Fibroblast of lung (primary cell): ENCODE measurements around the gene GJC2.

ENCODE experiments used
- CTCF ChIP-seq, 2 donors: IDR thresholded peaks in 1 of 2; conservative IDR thresholded peaks in 1 of 2; 1 replicate in 1 of 2; 2 replicates in 1 of 2; pipeline ENCODE4 v1.5.1; 2011 to 2012; ENCODE audit warnings: low read length in 2 of 2, control low read depth in 1 of 2, inconsistent platforms in 1 of 2, low read depth in 1 of 2, mild to moderate bottlenecking in 1 of 2
- EZH2 ChIP-seq: IDR thresholded peaks from 2 replicates; pipeline ENCODE4 v1.5.1; 2012; ENCODE audit warnings: low read length, control low read depth, mild to moderate bottlenecking; ENCODE audit errors: missing control alignments

- TF ChIP-seq CTCF (conservative IDR thresholded peaks at IDR 0.05 in 1 of 2, IDR thresholded peaks at IDR 0.05 in 1 of 2; ENCODE audit: low read depth in 1 of 2, low read length in 2 of 2) (no peak), EZH2 (no peak)
These were observed 2.5 kb upstream of the GJC2 start for GRCh38 chr1:228147151-228147693.
